Endothelial cell (in vitro differentiated cells): ENCODE data around the gene UBAC2. TPM values are rescaled to one million over a fixed set of nuclear protein-coding genes. Genes with fewer than 3 reads are reported as not detected.
"Not testable (repeated sequence)": the region's sequence is repeated elsewhere in the genome, so short reads cannot be mapped to it uniquely, and the experiment has no call there.

Experiments used
- DNase-seq: peaks from one replicate; pipeline ENCODE4 v3.0.0; 2021; ENCODE audit warnings: low spot score
- H3K27ac Mint-ChIP-seq: one replicate; pipeline ENCODE4 v1.8.0; 2021; ENCODE audit warnings: mixed read lengths, inconsistent platforms; ENCODE audit not compliant: unreplicated experiment
- H3K27me3 Mint-ChIP-seq: one replicate; pipeline ENCODE4 v1.8.0; 2021; ENCODE audit warnings: mild to moderate bottlenecking, moderate library complexity, mixed read lengths, inconsistent platforms; ENCODE audit not compliant: unreplicated experiment
- H3K36me3 Mint-ChIP-seq: one replicate; pipeline ENCODE4 v1.8.0; 2021; ENCODE audit warnings: mild to moderate bottlenecking, low read depth, mixed read lengths, inconsistent platforms; ENCODE audit not compliant: unreplicated experiment
- H3K4me1 Mint-ChIP-seq: one replicate; pipeline ENCODE4 v1.8.0; 2021; ENCODE audit warnings: mild to moderate bottlenecking, mixed read lengths, inconsistent platforms; ENCODE audit not compliant: unreplicated experiment
- H3K4me3 Mint-ChIP-seq: one replicate; pipeline ENCODE4 v1.8.0; 2021; ENCODE audit warnings: mild to moderate bottlenecking, mixed read lengths, inconsistent platforms; ENCODE audit not compliant: unreplicated experiment
- H3K9me3 Mint-ChIP-seq: one replicate; pipeline ENCODE4 v1.8.0; 2021; ENCODE audit warnings: mixed read lengths, inconsistent platforms; ENCODE audit not compliant: unreplicated experiment
- total RNA-seq: library from RNA; stranded (reverse); fragmentation: NEBNext Ultra II Directional; extraction: Animal tissue kit (Norgen Biotek cat#: 25700); gene quantifications from one replicate; pipeline ENCODE4 v1.2.1, GENCODE V29; 2021; ENCODE audit not compliant: unreplicated experiment
- TF ChIP-seq, protein P1 (sequence below): fragments of 200-600 bp; sonication (generic); IDR thresholded peaks from one replicate; pipeline ENCODE4 v1.5.0; 2021; ENCODE audit warnings: antibody characterized with exemption; ENCODE audit not compliant: unreplicated experiment

UBAC2 gene
- total RNA-seq, 1 donor from 2014 or later, result 58.6 TPM

DNA sequence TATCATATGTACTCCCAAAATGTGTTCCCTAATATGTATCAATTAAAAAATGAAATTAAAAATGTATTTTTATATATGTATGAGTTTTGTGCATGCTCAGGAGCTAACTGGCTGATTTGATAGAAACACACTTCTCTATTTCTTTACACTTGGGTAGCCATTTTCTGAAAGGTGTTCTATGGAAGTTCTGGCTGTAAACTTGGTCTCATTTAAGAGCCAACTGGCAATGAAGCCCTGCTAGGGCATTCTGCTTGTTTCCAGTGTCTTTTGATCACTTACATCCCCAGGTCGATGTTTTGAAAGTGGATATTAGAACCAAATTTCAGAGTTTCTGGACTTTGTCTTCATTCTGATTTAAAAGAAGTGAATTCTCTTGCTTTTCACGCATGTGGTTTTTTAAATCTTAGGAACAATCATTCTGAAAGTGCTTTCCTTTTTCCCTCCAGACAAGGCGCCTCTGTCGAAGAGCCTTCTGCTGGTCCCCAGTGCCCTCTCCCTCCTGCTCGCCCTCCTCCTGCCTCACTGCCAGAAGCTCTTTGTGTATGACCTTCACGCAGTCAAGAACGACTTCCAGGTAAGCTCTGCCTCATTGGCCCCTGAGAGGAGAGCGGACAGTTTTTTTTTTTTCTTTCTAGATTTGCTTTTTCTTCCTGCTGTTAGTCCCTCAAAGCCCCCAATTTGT lies 37.5 kb downstream of the UBAC2 start:
- TF ChIP-seq, protein P1, sequence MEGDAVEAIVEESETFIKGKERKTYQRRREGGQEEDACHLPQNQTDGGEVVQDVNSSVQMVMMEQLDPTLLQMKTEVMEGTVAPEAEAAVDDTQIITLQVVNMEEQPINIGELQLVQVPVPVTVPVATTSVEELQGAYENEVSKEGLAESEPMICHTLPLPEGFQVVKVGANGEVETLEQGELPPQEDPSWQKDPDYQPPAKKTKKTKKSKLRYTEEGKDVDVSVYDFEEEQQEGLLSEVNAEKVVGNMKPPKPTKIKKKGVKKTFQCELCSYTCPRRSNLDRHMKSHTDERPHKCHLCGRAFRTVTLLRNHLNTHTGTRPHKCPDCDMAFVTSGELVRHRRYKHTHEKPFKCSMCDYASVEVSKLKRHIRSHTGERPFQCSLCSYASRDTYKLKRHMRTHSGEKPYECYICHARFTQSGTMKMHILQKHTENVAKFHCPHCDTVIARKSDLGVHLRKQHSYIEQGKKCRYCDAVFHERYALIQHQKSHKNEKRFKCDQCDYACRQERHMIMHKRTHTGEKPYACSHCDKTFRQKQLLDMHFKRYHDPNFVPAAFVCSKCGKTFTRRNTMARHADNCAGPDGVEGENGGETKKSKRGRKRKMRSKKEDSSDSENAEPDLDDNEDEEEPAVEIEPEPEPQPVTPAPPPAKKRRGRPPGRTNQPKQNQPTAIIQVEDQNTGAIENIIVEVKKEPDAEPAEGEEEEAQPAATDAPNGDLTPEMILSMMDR, result no peak
- H3K4me3 Mint-ChIP-seq, result no peak overlapping the region
- H3K4me1 Mint-ChIP-seq, result no peaks in the 10 kb centered on the region
- no peak overlapping the region for H3K27ac Mint-ChIP-seq
- DNase-seq, result no peak
- H3K9me3 Mint-ChIP-seq, result no peaks in the 10 kb centered on the region
- peaks cover 21% of the 10 kb centered on the region for H3K36me3 Mint-ChIP-seq
- H3K27me3 Mint-ChIP-seq, result no peaks in the 10 kb centered on the region

DNA sequence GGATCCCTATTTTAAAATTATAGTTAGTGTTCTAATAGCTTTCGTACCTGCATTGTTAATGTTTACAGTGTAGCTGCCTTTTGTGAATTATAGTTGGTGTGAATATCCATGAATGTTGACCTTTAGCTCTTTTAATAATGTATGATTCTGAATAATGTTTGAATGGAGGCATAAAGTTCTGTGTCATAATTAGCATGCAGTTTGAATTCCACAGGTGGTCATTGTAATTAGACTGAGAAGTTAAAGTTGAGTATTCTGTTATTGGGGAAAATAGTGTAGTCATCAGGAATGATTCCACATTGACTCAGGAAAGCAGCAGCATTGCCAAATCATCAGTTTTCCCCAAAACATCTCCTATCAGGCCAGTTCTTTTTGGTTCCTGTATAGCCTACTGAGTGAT lies 45.4 kb downstream of the UBAC2 start:
- Mint-ChIP-seq H3K9me3 (no peaks in the 10 kb centered on the region), H3K27ac (no peak overlapping the region), H3K36me3 (peaks cover 21% of the 10 kb centered on the region), H3K4me1 (no peaks in the 10 kb centered on the region), H3K4me3 (no peak overlapping the region), H3K27me3 (no peaks in the 10 kb centered on the region)
- TF ChIP-seq, protein P1, result no peak
- DNase-seq, result no peak

DNA sequence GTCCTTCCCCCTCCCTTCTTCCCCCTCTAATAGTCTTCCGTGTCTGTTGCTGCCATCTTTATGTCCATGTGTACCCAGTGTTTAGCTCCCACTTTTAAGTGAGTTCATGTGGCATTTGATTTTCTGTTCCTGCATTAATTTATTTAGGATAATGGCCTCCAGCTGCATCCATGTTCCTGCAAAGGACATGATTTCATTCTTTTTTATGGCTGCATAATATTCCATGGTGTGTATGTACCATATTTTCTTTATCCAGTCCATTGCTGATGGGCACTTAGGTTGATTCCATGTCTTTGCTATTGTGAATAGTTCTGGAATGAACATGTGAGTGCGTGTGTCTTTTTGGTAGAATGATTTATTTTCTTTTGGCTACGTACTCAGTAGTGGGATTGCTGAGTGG lies 48.5 kb downstream of the UBAC2 start:
- H3K27me3 Mint-ChIP-seq, H3K4me1 Mint-ChIP-seq, DNase-seq, H3K4me3 Mint-ChIP-seq, H3K9me3 Mint-ChIP-seq, H3K27ac Mint-ChIP-seq: not testable (repeated sequence)
- H3K36me3 Mint-ChIP-seq, result peaks cover 10% of the 10 kb centered on the region

DNA sequence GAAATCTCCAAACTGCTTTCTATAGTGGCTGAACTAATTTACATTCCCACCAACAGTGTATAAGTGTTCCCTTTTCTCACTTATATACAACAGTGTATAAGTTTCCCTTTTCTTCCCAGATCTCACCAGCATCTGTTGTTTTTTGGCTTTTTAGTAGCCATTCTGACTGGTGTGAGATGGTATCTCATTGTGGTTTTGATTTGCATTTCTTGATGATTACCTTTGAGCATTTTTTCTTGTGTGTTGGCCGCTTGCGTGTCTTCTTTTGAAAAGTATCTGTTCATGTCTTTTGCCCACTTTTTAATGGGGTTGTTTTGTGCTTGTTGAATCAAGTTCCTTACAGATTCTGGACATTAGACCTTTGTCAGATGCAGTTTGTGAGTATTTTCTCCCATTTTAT lies 49.0 kb downstream of the UBAC2 start:
- H3K4me1 Mint-ChIP-seq, H3K4me3 Mint-ChIP-seq, H3K27ac Mint-ChIP-seq, H3K27me3 Mint-ChIP-seq, DNase-seq, H3K9me3 Mint-ChIP-seq: not testable (repeated sequence)
- H3K36me3 Mint-ChIP-seq, result peaks cover 10% of the 10 kb centered on the region

DNA sequence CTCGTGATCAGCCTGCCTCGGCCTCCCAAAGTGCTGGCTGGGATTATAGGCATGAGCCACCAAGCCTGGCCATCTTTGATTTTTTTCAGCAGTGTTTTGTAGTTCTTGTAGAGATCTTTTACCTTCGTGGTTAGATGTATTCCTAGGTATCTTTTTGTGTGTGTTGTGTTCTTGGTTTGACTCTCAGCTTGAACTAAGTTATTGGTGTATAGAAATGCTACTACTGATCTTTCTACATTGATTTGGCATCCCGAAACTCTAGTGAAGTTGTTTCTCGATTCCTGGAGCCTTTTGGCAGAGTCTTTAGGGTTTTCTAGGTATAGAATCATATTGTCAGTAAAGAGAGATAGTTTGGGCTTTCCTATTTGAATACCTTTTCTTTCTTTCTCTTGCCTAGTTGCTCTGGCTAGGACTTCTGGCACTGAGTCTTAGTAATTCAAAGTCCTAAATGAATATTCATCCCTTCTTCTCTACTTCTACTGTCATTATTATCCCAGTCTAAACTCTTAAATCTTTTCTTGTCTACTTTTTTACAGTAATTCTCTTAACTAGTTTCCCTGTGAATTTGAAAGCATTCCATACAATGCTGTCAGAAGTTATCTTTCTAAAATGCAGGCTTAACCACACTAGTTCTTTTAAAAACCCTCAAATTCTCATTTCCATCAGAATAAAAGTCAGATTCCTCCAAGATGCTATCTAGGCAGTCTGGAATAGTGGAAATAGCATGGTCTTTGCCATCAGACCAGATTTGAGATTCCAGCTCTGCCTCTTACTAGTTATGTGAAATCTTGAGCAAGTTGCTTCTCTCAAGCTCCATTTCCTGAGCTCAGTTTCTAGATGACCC lies 50.5 kb downstream of the UBAC2 start:
- TF ChIP-seq, protein P1, result no peak
- Mint-ChIP-seq H3K4me1 (no peaks in the 10 kb centered on the region), H3K9me3 (no peaks in the 10 kb centered on the region)

DNA sequence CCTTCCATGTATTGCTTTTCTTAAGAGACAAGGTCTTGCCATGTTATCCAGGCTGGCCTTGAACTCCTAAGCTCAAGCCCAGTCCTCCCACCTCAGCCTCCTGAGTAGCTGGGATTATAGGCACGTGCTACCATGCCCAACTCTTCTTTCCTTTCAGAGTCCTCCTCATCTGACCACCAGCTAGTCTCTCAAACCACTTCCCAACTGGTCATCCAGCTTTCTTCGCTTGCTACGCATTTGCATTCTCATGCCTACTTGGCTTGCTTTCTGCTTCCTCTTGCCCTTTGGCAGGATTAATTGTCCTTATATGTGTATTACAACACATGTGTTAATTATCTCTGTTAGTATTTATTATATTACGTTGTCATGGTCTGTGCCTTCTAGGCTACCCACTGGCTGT lies 51.3 kb downstream of the UBAC2 start:
- no peak overlapping the region for H3K27ac Mint-ChIP-seq
- TF ChIP-seq, protein P1, result no peak
- no peak for DNase-seq
- H3K9me3 Mint-ChIP-seq, result no peaks in the 10 kb centered on the region
- peaks cover 18% of the 10 kb centered on the region for H3K36me3 Mint-ChIP-seq
- no peaks in the 10 kb centered on the region for H3K27me3 Mint-ChIP-seq
- no peaks in the 10 kb centered on the region for H3K4me1 Mint-ChIP-seq
- no peak overlapping the region for H3K4me3 Mint-ChIP-seq

More for the DNA sequence above, 50.5 kb downstream of the UBAC2 start:
- H3K27ac Mint-ChIP-seq, result no peak overlapping the region
- no peaks in the 10 kb centered on the region for H3K27me3 Mint-ChIP-seq
- H3K36me3 Mint-ChIP-seq, result peaks cover 18% of the 10 kb centered on the region
- no peak for DNase-seq
- H3K4me3 Mint-ChIP-seq, result no peak overlapping the region
